M059J (cell line): ENCODE data around the gene GRIN2A. TPM values are rescaled to one million over a fixed set of nuclear protein-coding genes. Genes with fewer than 3 reads are reported as not detected.

Experiments
- DNase-seq: peaks from one replicate; pipeline ENCODE4 v3.0.0-alpha.2; 2012; ENCODE audit warnings: low read depth
- total RNA-seq: library from RNA; depleted of rRNA; stranded (reverse); fragments of >200 nt; shearing (Covaris generic); gene quantifications from 2 replicates; pipeline ENCODE4 v1.2.3, GENCODE V29; 2014

Gene GRIN2A
- total RNA-seq, 1 experiment from 2014 or later = 9.8 TPM

GRCh38 chr16:10033556-10033955 lies 148.7 kb downstream of the GRIN2A start:
- no peak for DNase-seq

- no peak for DNase-seq
Measured at GRCh38 chr16:10031955-10032354, 150.3 kb downstream of the GRIN2A start.

GRCh38 chr16:10031473-10031872 lies 150.8 kb downstream of the GRIN2A start:
- no peak for DNase-seq

DNA sequence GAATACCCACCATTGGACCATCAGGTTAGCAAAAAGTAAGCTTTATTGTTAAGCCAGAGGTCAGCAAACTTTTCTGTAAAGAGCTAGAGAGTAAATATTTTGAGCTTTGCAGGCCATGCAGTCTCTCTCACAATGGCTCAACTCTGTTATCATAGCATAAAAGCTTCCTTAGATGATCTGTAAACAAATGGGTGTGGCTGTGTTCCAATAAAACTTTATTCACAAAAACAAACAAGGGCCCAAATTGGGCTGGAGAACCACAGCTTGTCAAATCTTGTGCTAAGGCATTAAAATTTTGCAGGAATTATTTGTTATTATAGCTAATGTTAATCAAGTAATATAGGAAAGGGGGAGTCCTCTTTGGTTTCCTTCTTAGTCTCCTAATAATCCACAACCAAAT lies 153.6 kb downstream of the GRIN2A start:
- no peak for DNase-seq

GRCh38 chr16:10027553-10027952 lies 154.7 kb downstream of the GRIN2A start:
- no peak for DNase-seq

DNA sequence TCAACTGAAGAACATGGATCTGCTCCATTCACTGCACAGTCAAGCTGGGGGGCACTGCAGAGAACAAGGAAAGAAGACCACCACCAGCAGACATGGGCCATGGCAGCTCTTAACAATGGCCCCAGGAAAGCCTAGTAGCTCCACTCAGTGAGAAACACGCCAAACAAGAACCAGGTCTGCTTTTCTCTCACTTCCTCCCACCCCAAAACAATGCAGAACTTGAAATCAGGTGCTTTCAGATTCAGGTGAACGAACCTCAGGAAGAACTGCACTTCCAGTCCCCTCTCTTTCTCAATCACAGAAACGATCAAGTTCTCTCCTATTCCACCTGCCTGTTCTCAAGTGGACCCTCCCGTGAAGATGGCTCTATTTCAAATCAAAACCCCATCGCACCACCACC lies 155.6 kb downstream of the GRIN2A start:
- no peak for DNase-seq

GRCh38 chr16:10022098-10022497 lies 160.1 kb downstream of the GRIN2A start:
- no peak for DNase-seq

DNA sequence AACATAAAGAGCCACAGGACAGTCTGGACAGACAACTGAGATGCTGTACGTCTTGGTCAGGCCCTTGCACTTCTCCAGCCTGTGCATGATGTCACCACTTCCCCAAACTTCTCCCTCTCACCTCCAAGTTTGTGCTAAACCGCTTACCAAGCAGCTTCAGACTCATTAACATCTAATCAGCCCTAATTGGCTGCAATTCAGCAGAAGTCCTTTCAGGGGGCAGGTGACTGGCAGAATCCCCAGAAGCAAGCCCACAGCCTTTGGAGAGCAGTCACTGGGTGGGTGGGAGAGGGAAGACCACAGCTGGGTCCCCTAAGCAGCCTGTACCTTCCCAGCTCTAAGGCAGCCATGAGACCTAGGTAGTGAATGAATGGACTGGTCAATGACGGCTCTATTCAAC lies 161.4 kb downstream of the GRIN2A start:
- no peak for DNase-seq

GRCh38 chr16:10016752-10017151 lies 165.5 kb downstream of the GRIN2A start:
- peak; percentile 84 for DNase-seq

DNA sequence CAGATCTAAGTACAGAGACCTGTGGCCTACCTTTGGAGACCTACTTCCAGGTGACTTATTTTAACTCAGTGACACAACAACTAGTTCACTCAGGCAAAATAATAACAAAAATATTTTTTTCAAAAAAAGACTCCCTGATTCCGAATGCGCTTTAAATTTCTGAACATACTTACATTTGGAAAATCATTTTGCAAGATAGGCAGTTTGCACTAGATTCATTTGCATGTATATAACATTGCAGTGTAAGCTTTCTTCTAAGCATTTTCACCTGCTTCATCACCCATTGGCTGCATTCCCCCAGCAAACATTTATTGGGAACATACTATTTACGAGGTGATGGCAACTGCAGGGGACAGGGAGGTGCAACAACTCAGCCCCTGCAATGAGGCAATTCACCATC lies 166.8 kb downstream of the GRIN2A start:
- DNase-seq = no peak

DNA sequence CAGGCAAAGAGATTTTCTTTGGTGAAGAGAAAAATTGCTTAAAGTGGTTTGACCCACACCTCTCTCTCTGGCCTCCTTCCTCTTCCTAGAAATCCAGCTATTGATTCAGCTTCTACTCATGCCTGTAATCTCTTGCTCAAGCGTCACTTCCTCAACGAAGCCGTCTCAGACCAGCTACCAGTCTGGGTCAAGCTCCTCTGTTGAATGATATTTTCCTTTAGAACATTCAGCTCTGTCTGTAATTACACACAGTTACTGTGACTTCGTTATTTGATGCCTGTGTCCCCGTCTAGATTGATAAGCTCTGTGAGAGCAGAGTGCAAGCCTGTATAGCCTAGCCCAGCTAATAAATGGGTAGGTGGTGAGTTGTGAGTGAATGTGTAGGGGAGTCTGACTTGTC lies 168.5 kb downstream of the GRIN2A start:
- no peak for DNase-seq

- no peak for DNase-seq
Measured at GRCh38 chr16:10013364-10013763, 168.9 kb downstream of the GRIN2A start.

GRCh38 chr16:10009684-10010083 lies 172.5 kb downstream of the GRIN2A start:
- DNase-seq = no peak

DNA sequence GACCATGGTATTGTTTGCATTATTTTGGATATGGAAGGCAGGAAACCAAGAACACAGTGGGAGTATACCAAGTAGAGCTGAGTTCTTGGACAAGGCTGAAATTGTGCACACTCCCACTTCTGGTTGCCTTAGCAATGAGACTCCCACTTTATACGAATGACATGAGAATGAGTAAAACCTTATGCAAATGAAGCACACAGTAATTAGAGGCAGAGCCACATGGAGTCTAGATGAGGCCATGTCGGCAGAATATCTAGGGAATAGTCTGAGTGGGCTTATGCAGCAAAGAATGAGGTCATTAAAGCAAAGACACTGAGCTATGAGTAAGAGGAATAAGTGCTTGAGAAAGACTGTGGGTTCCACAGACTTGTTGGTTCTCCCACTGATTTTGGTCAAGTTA lies 178.7 kb downstream of the GRIN2A start:
- peak; percentile 51 for DNase-seq

GRCh38 chr16:10001258-10001775 lies 180.9 kb downstream of the GRIN2A start:
- DNase-seq = no peak

DNA sequence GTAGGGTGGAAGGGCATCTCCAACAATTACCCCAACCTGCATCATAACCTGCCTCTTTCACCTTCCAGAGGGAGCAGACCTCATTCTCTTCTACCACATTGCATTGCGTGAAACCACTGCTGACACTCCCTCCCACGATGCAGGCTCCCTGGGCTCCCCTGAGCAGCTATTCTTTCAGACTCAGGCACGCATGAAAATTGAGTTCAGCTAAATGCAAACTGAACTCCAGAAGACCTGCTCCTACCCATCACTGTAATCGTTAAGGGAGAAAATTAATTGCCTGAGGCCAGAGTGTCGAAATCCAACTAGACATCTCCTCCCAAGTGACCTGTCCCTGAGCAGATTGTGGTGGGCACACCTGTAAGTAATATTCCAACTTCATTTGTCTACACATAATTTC lies 186.0 kb downstream of the GRIN2A start:
- peak; percentile 58 for DNase-seq

GRCh38 chr16:9992441-9992840 lies 189.8 kb downstream of the GRIN2A start:
- DNase-seq = no peak

DNA sequence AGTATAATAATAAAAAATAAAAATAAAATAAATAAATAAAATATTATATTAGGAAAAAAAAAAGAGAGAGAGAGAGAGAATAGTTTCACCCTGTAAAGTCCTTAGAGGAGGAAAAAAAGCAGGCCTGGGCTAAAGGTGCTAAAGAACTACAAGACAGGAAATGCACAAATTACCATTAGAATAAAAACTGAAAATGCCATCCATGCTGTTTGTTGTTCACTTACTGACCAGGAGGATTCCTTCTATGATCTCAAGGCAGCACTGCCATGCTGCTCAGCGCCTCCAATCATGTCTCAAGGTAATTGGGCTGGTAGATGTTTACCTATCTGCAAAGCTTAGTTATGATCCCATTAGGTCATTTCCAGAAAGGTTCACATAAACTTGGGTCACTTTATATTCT lies 201.2 kb downstream of the GRIN2A start:
- DNase-seq = no peak

GRCh38 chr16:9978160-9978725 lies 204.0 kb downstream of the GRIN2A start:
- DNase-seq = no peak

GRCh38 chr16:9977333-9977897 lies 204.8 kb downstream of the GRIN2A start:
- DNase-seq = no peak

DNA sequence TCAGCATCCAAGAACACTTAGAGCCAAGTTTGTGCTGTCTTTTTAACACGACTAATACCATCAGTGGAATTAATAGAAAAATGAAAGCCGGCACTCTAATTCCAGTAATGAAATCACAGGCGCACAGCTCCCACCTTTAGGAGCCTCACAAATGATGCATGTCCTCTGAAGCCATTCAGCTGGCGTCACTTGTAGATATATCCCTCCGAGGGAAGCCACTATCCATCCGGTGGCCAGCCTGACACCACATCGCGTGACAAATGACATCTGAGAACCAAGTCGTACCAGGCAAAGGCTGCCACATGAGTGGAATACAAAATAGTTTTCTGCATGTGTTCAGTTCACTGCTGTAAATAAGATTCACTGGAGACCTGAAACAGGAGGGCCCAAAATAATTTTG lies 205.6 kb downstream of the GRIN2A start:
- DNase-seq = no peak

- DNase-seq = no peak
Measured at GRCh38 chr16:9971907-9972306, 210.3 kb downstream of the GRIN2A start.

DNA sequence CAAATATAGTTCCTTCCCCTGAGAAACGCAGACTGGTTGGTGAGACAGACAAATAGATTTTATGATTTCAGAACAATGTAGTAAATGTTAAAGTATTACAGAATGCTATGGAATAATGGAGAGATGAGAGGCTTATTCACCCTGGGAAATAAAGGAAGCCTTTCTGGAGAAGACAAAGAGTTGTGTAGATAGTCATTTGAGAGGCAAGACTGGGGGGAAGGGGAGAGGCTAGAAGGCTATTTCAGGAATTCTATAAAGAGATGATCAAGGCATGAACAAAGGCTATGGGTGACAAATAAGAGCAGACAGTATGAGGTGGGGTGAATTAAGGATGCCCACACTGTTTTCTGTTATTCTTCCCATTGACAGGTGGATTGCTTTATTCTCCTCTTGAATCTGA lies 211.4 kb downstream of the GRIN2A start:
- DNase-seq = no peak

GRCh38 chr16:9970244-9970643 lies 212.0 kb downstream of the GRIN2A start:
- no peak for DNase-seq
